PC-3 (cell line): ENCODE results near the gene OPN3. TPM values are rescaled to one million over a fixed set of nuclear protein-coding genes. Genes with fewer than 3 reads are reported as not detected.

Experiments
- ATAC-seq: fragments of 200-7000 bp; cut with Tn5 transposase; 2 replicates; pipeline ENCODE4 v1.9.1; 2020; ENCODE audit warnings: mild to moderate bottlenecking, moderate library complexity
- BruUV-seq: library from RNA; stranded (reverse); fragments of 400-500 nt; replicated peaks from 2 replicates; lab custom pipeline; 2021; lab: Mats Ljungman, UMichigan
- CTCF ChIA-PET: fragments of 300-600 bp; sonication (Branson Sonifier 250); formaldehyde crosslinking; loops from one replicate; lab custom pipeline; 2022; ENCODE audit warnings: antibody characterized with exemption; lab: Charles Lee
- POLR2A ChIA-PET: fragments of 300-600 bp; sonication (Branson Sonifier 250); formaldehyde crosslinking; loops from one replicate; lab custom pipeline; 2022; ENCODE audit warnings: antibody characterized with exemption; ENCODE audit not compliant: unreplicated experiment; lab: Charles Lee
- DNase-seq: peaks from one replicate; pipeline ENCODE4 v3.0.0-alpha.2; 2015
- H2AFZ ChIP-seq: fragments of 300-600 bp; sonication (generic); 2 replicates; pipeline ENCODE4 v1.6.0; 2016; ENCODE audit warnings: antibody characterized with exemption, low read length
- H3F3A ChIP-seq: fragments of 300-600 bp; sonication (generic); one replicate; pipeline ENCODE4 v1.6.0; 2017; ENCODE audit warnings: antibody characterized with exemption, low read length, control low read depth, mild to moderate bottlenecking; ENCODE audit not compliant: unreplicated experiment
- H3K27ac ChIP-seq: fragments of 300-600 bp; sonication (generic); 2 replicates; pipeline ENCODE4 v1.5.1; 2016; ENCODE audit warnings: mild to moderate bottlenecking, low read length
- H3K27me3 ChIP-seq: fragments of 300-600 bp; sonication (generic); 2 replicates; pipeline ENCODE4 v1.6.1; 2016; ENCODE audit warnings: low read length, mixed read lengths
- H3K36me3 ChIP-seq: fragments of 300-600 bp; sonication (generic); 2 replicates; pipeline ENCODE4 v1.6.1; 2016; ENCODE audit warnings: low read depth, mixed run types, low read length, mixed read lengths
- H3K4me1 ChIP-seq: fragments of 300-600 bp; sonication (generic); 2 replicates; pipeline ENCODE4 v1.5.1; 2016; ENCODE audit warnings: low read length; ENCODE audit not compliant: insufficient read depth
- H3K4me2 ChIP-seq: fragments of 300-600 bp; sonication (generic); 2 replicates; pipeline ENCODE4 v1.6.0; 2016; ENCODE audit warnings: low read length
- H3K4me3 ChIP-seq: fragments of 300-600 bp; sonication (generic); 2 replicates; pipeline ENCODE4 v1.5.1; 2016; ENCODE audit warnings: mild to moderate bottlenecking, low read length, mixed read lengths
- H3K79me2 ChIP-seq: fragments of 300-600 bp; sonication (generic); 2 replicates; pipeline ENCODE4 v1.6.1; 2017; ENCODE audit warnings: low read length, mixed read lengths
- H3K9ac ChIP-seq: fragments of 300-600 bp; sonication (generic); 2 replicates; pipeline ENCODE4 v1.6.0; 2016; ENCODE audit warnings: mild to moderate bottlenecking, low read length
- H3K9me2 ChIP-seq: fragments of 300-600 bp; sonication (generic); replicated peaks from 2 replicates; pipeline ENCODE4 v1.6.1; 2016; ENCODE audit warnings: mixed run types, low read length, mixed read lengths
- H3K9me3 ChIP-seq: fragments of 300-600 bp; sonication (generic); 2 replicates; pipeline ENCODE4 v1.6.1; 2016; ENCODE audit warnings: low read length, mixed read lengths
- H4K20me1 ChIP-seq: fragments of 300-600 bp; sonication (generic); 2 replicates; pipeline ENCODE4 v1.6.1; 2016; ENCODE audit warnings: low read length, mixed read lengths
- EZH2 ChIP-seq: fragments of 300-600 bp; sonication (generic); IDR thresholded peaks from one replicate; pipeline ENCODE4 v1.6.1; 2017; ENCODE audit warnings: antibody characterized with exemption, mild to moderate bottlenecking, low read length; ENCODE audit not compliant: unreplicated experiment
- EZH2phosphoT487 ChIP-seq: fragments of 300-600 bp; sonication (generic); IDR thresholded peaks from 2 replicates; pipeline ENCODE4 v1.6.1; 2018; ENCODE audit warnings: mild to moderate bottlenecking, antibody characterized with exemption, low read length, borderline replicate concordance
- intact Hi-C: fragments of 100-400 bp; cut with micrococcal nuclease; formaldehyde crosslinking; loops from 2 replicates; pipeline ENCODE4 v1.9.0; 2023
- total RNA-seq: library from RNA; depleted of rRNA; stranded (reverse); fragments of >200 nt; gene quantifications from 2 replicates; pipeline ENCODE4 v1.2.3, GENCODE V29; 2014
- TF ChIP-seq, protein P1 (sequence below): fragments of 300-600 bp; sonication (generic); conservative IDR thresholded peaks from 2 replicates; pipeline ENCODE4 v1.5.1; 2017; ENCODE audit warnings: antibody characterized with exemption, low read depth, mild to moderate bottlenecking, low read length

The OPN3 gene
- total RNA-seq, 1 experiment from 2014 or later: 44.8 TPM

DNA sequence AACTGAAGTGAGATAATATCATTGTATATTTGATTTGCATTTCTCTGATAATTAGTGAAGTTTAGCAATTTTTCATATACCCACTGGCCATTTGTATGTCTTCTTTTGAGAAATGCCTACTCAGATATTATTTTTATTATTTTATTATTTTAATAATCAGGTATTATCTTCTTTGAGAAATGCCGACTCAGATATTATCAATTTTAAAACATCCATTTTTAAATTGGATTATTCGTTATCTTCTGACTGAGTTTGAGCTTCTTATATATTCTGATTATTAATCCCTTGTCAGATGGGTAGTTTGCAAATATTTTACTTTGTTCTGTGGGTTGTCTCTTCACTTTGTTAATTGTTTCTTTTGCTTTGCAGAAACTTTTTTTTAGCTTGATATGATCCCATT lies 70.3 kb downstream of the OPN3 start:
- ChIA-PET POLR2A (no interaction called here), CTCF (no interaction called here)
- no peaks in the 10 kb centered on the region for H3K9me2 ChIP-seq
- H3K9ac ChIP-seq: no peak overlapping the region
- H3K4me2 ChIP-seq: no peak overlapping the region
- TF ChIP-seq, protein P1, sequence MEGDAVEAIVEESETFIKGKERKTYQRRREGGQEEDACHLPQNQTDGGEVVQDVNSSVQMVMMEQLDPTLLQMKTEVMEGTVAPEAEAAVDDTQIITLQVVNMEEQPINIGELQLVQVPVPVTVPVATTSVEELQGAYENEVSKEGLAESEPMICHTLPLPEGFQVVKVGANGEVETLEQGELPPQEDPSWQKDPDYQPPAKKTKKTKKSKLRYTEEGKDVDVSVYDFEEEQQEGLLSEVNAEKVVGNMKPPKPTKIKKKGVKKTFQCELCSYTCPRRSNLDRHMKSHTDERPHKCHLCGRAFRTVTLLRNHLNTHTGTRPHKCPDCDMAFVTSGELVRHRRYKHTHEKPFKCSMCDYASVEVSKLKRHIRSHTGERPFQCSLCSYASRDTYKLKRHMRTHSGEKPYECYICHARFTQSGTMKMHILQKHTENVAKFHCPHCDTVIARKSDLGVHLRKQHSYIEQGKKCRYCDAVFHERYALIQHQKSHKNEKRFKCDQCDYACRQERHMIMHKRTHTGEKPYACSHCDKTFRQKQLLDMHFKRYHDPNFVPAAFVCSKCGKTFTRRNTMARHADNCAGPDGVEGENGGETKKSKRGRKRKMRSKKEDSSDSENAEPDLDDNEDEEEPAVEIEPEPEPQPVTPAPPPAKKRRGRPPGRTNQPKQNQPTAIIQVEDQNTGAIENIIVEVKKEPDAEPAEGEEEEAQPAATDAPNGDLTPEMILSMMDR: no peak
- TF ChIP-seq EZH2phosphoT487 (no peak), EZH2 (no peak)
- H3K9me3 ChIP-seq: no peaks in the 10 kb centered on the region
- H3K79me2 ChIP-seq: no peaks in the 10 kb centered on the region
- no peaks in the 10 kb centered on the region for H3F3A ChIP-seq
- H4K20me1 ChIP-seq: no peaks in the 10 kb centered on the region
- H3K4me1 ChIP-seq: no peaks in the 10 kb centered on the region
- H3K4me3 ChIP-seq: no peak overlapping the region
- no peak overlapping the region for H2AFZ ChIP-seq
- no peak overlapping the region for H3K27ac ChIP-seq
- H3K36me3 ChIP-seq: no peaks in the 10 kb centered on the region
- no TSS peak for BruUV-seq
- DNase-seq (no peak), ATAC-seq (no peak)
- intact Hi-C loops: no loop called here
- no peaks in the 10 kb centered on the region for H3K27me3 ChIP-seq

DNA sequence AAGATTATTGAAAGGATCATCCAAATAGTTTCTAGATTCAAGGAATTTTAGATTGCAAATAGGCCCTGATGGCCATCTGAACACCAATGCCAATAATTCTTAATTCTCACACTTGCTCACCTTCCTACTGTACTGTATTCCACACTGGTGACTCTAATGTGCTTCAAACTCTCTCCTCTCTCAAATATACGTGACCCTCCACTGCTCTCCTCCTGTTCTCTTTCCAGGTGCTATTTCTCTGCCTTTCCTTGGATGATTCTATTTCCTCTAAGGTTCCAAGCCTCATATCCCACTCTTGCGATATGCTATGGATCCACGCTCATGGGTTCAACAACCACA lies 79.4 kb downstream of the OPN3 start:
- H3F3A ChIP-seq: no peaks in the 10 kb centered on the region
- no peak overlapping the region for H3K9ac ChIP-seq
- no peak for TF ChIP-seq EZH2
- TF ChIP-seq, protein P1: no peak
- no peak for TF ChIP-seq EZH2phosphoT487
- ATAC-seq (no peak), DNase-seq (no peak)
- H3K9me3 ChIP-seq: no peaks in the 10 kb centered on the region
- intact Hi-C loops: no loop called here
- no peak overlapping the region for H2AFZ ChIP-seq
- H3K9me2 ChIP-seq: no peaks in the 10 kb centered on the region
- no peaks in the 10 kb centered on the region for H3K27me3 ChIP-seq
- H3K4me1 ChIP-seq: peaks cover 10% of the 10 kb centered on the region; the same call in 1 of the 2 replicates
- H3K36me3 ChIP-seq: no peaks in the 10 kb centered on the region
- no TSS peak for BruUV-seq
- no peaks in the 10 kb centered on the region for H4K20me1 ChIP-seq
- ChIA-PET POLR2A (no interaction called here), CTCF (no interaction called here)
- H3K27ac ChIP-seq: no peak overlapping the region
- H3K4me3 ChIP-seq: no peak overlapping the region
- no peak overlapping the region for H3K4me2 ChIP-seq
- no peaks in the 10 kb centered on the region for H3K79me2 ChIP-seq

DNA sequence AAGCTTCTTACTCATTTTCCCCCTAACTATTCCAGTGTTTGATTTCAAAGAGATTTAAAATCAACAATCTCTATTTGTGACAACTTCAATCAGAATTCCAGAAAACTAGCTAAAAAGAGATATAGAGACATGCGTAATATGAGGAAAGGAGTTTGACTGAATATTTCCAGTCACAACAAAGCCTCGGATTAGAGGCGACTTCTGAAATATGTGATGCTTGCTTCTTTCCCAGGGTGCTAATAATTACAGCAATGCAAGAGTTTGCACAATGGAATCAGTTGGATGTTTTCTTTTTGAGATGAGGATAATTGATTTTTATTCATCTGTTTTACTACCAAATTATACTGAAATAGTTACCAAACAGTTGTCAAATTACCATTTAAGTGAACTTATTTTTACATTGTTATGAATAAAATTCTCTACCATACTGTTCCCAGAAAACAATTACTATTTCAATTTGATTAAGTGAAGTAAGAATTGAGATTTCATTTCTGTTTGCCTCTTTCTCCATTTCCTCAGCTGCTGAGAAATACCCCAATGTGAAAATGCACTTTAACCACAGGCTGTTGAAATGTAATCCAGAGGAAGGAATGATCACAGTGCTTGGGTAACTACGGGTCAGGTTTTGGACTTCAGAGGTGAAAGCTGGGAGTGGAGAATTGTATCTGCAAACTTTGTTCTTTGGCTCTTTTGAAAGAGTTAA lies 79.9 kb downstream of the OPN3 start:
- H2AFZ ChIP-seq: no peak overlapping the region
- H3K36me3 ChIP-seq: no peaks in the 10 kb centered on the region
- no peak overlapping the region for H3K27ac ChIP-seq
- no peaks in the 10 kb centered on the region for H3K79me2 ChIP-seq
- POLR2A ChIA-PET: no interaction called here
- CTCF ChIA-PET: no interaction called here
- H3F3A ChIP-seq: no peaks in the 10 kb centered on the region
- no peak overlapping the region for H3K9ac ChIP-seq
- intact Hi-C loops: no loop called here
- no peaks in the 10 kb centered on the region for H4K20me1 ChIP-seq
- TF ChIP-seq EZH2phosphoT487 (no peak), EZH2 (no peak)
- TF ChIP-seq, protein P1: no peak
- DNase-seq (no peak), ATAC-seq (no peak)
- H3K4me3 ChIP-seq: no peak overlapping the region
- no peaks in the 10 kb centered on the region for H3K9me3 ChIP-seq
- H3K27me3 ChIP-seq: no peaks in the 10 kb centered on the region
- peaks cover 10% of the 10 kb centered on the region; the same call in 1 of the 2 replicates for H3K4me1 ChIP-seq
- no TSS peak for BruUV-seq
- no peak overlapping the region for H3K4me2 ChIP-seq
- H3K9me2 ChIP-seq: no peaks in the 10 kb centered on the region
